IPS-11a (cell line): Measurements from ENCODE around the gene PLK5.
"Not testable (repeated sequence)": the region's sequence is repeated elsewhere in the genome, so short reads cannot be mapped to it uniquely, and the experiment has no call there.

ENCODE experiments used
- H3K4me3 ChIP-seq: one replicate; pipeline ENCODE4 v1.5.1; 2013; ENCODE audit warnings: low read depth, low read length, control low read depth

PLK5 gene

DNA sequence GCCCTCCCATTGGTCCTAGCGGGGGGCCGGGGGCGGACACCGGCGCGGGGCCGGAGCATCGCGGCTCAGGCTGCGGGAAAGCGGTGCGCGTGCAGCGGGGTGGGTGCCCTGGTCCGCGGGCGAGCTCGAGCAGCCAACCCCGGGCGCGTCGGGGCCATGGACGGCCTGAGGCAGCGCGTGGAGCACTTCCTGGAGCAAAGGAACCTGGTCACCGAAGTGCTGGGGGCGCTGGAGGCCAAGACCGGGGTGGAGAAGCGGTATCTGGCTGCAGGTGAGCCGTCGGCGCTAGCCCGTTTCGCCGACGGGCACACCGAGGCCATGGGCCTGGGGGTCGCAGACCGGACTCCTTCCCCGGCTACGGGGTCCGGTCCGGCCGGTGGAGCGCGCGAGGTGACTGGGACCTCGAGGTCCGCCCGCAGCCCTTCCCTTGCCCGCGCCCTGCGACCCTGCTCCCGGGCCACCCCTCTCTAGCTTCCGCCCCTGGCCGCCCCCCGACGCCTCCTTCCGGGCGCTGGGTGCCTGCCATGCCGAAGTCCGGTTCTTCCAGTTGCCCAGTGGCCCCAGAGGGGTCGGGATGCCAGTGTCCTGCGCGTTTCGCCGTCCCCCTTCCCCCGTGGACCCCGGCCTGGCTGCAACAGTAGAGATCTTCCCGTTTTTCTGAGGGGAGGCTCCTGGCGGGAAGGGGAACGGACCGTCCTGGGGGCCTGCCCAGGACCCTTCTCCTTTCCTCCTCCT, 32.6 kb upstream of the PLK5 start, which contains the start of gene REEP6:
Gene REEP6, plus strand, starts transcription at position 68 of the 735 bp plus-strand sequence. Its CDS starts 89 bp downstream, at position 157.
- peak within 1 kb of the TSS; percentile 59 for H3K4me3 ChIP-seq

GRCh38 chr19:1491849-1492170, 32.1 kb upstream of the PLK5 start:
- peak overlapping the region; percentile 57 for H3K4me3 ChIP-seq

DNA sequence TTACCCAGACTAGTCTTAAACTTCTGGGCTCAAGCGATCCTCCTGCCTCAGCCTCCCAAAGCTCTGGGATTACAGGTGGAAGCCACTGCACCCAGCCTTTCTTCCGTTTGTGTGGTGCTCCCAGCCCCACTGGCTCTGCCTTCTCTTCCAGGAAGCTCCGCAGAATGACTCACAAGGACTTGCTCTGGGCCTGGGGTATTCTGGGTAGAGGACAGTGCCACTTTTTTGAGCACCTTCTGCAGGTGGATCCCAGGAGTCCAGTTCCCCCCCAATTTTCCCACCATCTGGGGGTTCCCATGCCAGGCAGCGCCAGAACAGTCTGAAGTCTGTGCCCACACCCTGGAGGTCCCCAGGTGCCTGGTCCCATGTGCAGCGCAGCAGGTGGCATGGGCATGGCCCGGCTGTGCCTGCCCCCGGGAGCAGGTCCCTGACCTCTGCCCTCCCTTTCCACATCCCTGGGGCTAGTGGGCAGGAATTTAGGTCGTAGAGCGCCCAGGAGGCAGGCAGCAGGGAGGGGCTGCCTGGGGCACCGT, 31.3 kb upstream of the PLK5 start:
- H3K4me3 ChIP-seq, result no peak overlapping the region

DNA sequence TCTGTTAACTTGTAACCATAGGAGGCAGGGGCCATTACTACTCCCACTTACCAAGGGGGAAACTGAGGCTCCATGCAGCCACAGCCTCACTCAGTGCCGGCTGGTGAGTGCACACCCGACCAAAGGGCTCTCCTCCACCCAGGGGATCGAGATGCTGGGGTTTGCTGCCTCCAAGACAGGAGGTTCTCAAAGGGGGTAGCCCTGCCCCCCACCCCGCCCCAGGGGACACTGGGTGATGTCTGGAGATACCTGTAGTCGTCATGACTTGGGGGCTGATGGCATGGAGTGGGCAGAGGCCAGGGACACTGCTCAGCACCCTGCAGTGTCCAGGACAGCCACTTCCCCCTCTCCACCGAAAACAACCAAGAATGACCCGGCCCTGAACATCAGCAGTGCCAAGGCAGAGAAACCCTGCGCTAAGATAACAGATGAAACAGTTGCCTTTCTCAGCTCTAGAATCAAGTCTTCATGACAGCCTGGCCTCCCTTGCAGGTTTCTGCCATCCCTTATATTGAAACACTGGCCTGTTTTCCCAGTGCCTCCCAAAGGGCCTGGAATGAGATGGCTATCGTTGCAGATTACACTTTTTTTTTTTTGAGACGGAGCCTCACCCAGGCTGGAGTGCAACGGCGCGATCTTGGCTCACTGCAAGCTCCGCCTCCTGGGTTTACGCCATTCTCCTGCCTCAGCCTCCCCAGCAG, 29.6 kb upstream of the PLK5 start:
- H3K4me3 ChIP-seq, result no peak overlapping the region

DNA sequence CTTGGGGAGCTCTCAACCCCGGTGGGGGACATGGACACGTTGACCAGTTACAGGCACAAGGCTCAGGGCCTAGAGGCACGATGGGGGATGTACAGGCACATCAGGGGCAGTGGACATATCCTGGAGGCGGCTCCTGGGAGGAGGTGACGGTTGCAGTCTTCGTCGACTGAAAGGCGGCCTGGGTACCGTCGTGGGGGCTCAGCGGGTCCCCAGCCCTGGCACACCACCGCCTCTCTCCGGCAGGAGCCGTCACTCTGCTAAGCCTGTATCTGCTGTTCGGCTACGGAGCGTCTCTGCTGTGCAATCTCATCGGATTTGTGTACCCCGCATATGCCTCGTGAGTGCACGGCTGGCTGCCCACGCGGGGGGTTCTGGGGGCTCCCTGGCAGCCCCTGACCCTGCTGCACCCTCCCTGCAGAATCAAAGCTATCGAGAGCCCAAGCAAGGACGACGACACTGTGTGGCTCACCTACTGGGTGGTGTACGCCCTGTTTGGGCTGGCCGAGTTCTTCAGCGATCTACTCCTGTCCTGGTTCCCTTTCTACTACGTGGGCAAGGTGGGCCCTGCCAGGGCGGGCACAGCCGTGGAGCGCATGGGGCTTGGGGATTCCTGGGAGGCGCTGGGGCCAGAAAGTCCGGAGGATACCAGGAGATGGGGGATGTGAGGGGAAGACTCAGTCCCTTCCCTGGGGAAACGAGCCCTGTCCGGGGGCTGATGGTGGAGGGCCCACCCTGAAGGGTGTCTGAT, 28.7 kb upstream of the PLK5 start:
- H3K4me3 ChIP-seq, result no peak overlapping the region

- no peak overlapping the region for H3K4me3 ChIP-seq
Observed at GRCh38 chr19:1495799-1496713, 27.8 kb upstream of the PLK5 start.

- no peak overlapping the region for H3K4me3 ChIP-seq
Observed at GRCh38 chr19:1496714-1497577, 26.9 kb upstream of the PLK5 start.

GRCh38 chr19:1497578-1498235, 26.2 kb upstream of the PLK5 start:
- no peak overlapping the region for H3K4me3 ChIP-seq

- not testable (repeated sequence) for H3K4me3 ChIP-seq
Observed at GRCh38 chr19:1499231-1499630, 24.6 kb upstream of the PLK5 start.

DNA sequence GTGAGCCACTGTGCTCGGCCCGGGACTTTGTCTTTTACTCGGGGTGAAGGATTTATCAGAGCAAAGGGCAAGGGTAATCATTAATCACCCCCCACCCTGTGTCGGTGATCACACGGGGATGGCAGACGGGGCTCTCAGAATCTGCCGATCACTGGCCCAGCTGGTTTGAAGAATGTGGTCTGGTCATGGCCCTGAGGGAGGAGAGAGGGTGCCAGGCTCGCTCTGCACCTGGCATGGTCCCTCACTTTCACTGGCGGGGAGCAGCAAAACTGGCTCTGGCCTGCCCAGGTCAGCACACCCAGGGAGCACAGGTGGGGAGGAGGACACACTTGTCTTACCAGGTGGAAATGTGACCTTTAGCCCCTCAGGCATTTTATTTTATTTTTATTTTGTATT, 22.7 kb upstream of the PLK5 start:
- H3K4me3 ChIP-seq, result no peak overlapping the region

DNA sequence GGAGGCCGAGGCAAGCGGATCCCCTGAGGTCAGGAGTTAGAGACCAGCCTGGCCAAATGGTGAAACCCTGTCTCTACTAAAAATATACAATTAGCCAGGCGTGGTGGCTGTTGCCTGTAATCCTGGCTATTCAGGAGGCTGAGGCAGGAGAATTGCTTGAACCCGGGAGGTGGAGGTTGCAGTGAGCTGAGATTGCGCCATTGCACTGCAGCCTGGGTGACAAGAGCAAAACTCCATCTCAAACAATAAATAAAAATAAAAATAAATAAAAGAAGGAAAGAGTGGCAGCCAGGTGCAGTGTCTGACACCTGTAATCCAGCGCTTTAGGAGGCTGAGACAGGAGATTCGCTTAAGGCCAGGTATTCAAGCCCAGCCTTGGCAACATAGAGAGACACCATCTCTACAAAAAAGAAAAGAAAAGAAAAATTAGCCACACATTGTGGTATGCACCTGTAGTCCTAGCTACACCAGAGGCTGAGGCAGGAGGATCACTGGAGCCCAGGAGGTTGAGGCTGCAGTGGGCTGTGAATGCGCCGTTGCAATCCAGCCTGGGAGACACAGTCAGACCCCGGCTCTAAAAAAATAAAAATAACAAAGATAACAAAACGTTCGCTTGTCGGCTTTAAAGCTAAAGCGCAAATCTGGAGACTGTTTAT, 21.3 kb upstream of the PLK5 start:
- H3K4me3 ChIP-seq, result no peak overlapping the region

DNA sequence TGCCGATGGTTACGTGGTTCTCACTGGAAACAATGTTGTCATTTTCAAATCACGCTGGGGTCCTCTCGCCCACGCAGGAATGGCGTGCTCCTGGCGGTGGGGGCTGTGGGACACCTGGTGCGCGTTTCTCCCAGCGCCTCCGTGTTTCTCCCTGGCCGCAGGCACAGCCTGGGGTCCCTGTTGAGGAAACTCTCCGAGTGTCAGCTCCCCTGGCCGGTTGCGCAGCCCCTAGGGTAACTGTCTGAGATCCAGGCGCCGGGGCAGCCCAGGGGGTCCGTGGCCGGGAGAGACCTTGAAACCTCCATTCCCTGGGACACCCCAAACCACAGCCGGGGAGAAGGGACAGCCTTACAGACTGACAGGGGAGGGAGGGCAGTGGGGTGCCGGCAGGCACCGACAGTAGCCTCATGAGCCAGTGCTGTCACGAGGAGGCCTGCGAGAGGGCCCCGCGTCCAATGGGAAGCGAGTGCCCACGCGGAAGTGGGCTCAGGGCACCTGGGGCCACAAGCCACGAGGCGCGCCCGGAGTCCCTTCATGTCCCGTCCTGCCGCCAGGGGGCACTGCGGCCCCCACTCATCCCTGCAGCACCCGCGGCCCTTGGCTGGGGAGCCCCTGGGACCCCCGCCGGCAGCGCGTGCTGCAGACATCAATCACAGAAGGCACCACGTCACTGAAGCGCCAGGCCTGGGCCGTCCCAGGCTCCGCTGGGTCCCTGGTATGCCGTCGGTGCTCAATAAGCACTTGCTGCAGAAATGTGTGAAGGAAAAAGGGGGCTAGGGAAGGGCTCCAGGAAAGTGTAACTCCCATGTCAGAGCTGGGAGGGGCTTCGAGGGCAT, 20.6 kb upstream of the PLK5 start:
- H3K4me3 ChIP-seq, result peak overlapping the region; percentile 1

GRCh38 chr19:1503925-1504773, 19.7 kb upstream of the PLK5 start:
- H3K4me3 ChIP-seq, result peak overlapping the region; percentile 1

GRCh38 chr19:1505012-1505411, 18.9 kb upstream of the PLK5 start:
- no peak overlapping the region for H3K4me3 ChIP-seq

- H3K4me3 ChIP-seq, result no peak overlapping the region
Observed at GRCh38 chr19:1505991-1506881, 17.6 kb upstream of the PLK5 start.

DNA sequence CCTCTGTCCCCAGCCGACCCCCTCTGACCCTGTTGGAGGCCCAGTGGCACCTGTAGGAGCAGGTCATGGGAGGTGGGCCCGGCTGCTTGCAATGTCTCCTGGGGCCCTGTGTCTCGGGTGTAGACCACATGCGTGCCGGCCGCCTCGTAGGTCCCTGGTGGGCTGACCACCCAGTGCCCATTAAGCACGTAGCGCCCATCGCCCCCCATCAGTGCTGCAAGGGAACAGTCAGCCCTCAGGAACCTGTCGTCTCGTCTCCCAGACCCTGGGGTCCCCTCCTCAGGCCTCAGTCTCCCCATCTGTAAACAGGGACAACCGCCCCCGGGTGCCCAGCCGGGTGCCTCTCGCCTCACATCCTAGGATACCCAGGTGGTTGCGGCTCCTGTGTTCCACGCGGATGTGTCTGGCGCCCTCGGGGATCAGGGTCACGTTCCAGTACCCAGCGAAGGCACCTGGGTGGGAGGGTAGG, 16.7 kb upstream of the PLK5 start:
- H3K4me3 ChIP-seq, result peak overlapping the region; percentile 8
